Smooth muscle cell (in vitro differentiated cells): ENCODE data around the gene FGGY. TPM values are rescaled to one million over a fixed set of nuclear protein-coding genes. Genes with fewer than 3 reads are reported as not detected.
A peak's percentile ranks its signal among the peaks of the same experiment; 100 is the strongest.

ENCODE experiments used
- DNase-seq: peaks from one replicate; lab custom pipeline; 2025; ENCODE audit not compliant: unreplicated experiment; lab: John Stamatoyannopoulos, UW
- H2AFZ ChIP-seq: fragments of 200-600 bp; sonication (generic); 2 replicates; pipeline ENCODE4 v1.6.0; 2016; ENCODE audit warnings: antibody characterized with exemption, low read depth, mild to moderate bottlenecking
- H3F3A ChIP-seq: fragments of 200-600 bp; sonication (generic); 2 replicates; pipeline ENCODE4 v1.6.0; 2017; ENCODE audit warnings: antibody characterized with exemption, low read depth
- H3K27ac ChIP-seq: fragments of 200-600 bp; sonication (generic); 2 replicates; pipeline ENCODE4 v1.5.1; 2016; ENCODE audit warnings: low read depth, mild to moderate bottlenecking
- H3K27me3 ChIP-seq: fragments of 200-600 bp; sonication (generic); 2 replicates; pipeline ENCODE4 v1.6.1; 2016; ENCODE audit warnings: low read depth, mild to moderate bottlenecking
- H3K36me3 ChIP-seq: fragments of 200-600 bp; sonication (generic); 2 replicates; pipeline ENCODE4 v1.5.1; 2016; ENCODE audit warnings: low read depth
- H3K4me1 ChIP-seq: fragments of 200-600 bp; sonication (generic); 2 replicates; pipeline ENCODE4 v1.5.1; 2016; ENCODE audit warnings: low read depth
- H3K4me2 ChIP-seq: fragments of 200-600 bp; sonication (generic); 2 replicates; pipeline ENCODE4 v1.6.0; 2016; ENCODE audit warnings: mild to moderate bottlenecking
- H3K4me3 ChIP-seq: fragments of 200-600 bp; sonication (generic); 2 replicates; pipeline ENCODE4 v1.5.1; 2016; ENCODE audit warnings: mild to moderate bottlenecking
- H3K79me2 ChIP-seq: fragments of 200-600 bp; sonication (generic); 2 replicates; pipeline ENCODE4 v1.6.0; 2016; ENCODE audit warnings: low read depth, mild to moderate bottlenecking
- H3K9ac ChIP-seq: fragments of 200-600 bp; sonication (generic); 2 replicates; pipeline ENCODE4 v1.6.0; 2016; ENCODE audit warnings: low read depth
- H3K9me3 ChIP-seq: fragments of 200-600 bp; sonication (generic); replicated peaks from 2 replicates; pipeline ENCODE4 v1.5.1; 2016; ENCODE audit warnings: low read depth
- H4K20me1 ChIP-seq: fragments of 200-600 bp; sonication (generic); 2 replicates; pipeline ENCODE4 v1.6.0; 2016; ENCODE audit warnings: low read depth
- WGBS: methylation state at CpG from one replicate; pipeline ENCODE4 v1.1.7; 2016; ENCODE audit warnings: low lambda C conversion rate; 5-methylcytosine and 5-hydroxymethylcytosine counted together
- polyA plus RNA-seq: library from polyadenylated mRNA; unstranded; fragments of >200 nt; fragmentation: Nextera tagmentation; extraction: Ambion mirVana; gene quantifications from 2 replicates; pipeline ENCODE4 v1.2.1, GENCODE V29; 2016
- total RNA-seq: library from RNA; depleted of rRNA; stranded (reverse); fragments of >200 nt; gene quantifications from 2 replicates; pipeline ENCODE4 v1.2.3, GENCODE V29; 2014
- TF ChIP-seq, protein P1 (sequence below): fragments of 200-600 bp; sonication (generic); IDR thresholded peaks from 2 replicates; pipeline ENCODE4 v1.5.1; 2017; ENCODE audit warnings: borderline replicate concordance, mild to moderate bottlenecking, antibody characterized with exemption; ENCODE audit not compliant: insufficient read depth, poor library complexity, severe bottlenecking

FGGY gene
- total and polyA plus RNA-seq, 2 experiments from 2014 or later: 5.1 to 9.2 TPM

DNA sequence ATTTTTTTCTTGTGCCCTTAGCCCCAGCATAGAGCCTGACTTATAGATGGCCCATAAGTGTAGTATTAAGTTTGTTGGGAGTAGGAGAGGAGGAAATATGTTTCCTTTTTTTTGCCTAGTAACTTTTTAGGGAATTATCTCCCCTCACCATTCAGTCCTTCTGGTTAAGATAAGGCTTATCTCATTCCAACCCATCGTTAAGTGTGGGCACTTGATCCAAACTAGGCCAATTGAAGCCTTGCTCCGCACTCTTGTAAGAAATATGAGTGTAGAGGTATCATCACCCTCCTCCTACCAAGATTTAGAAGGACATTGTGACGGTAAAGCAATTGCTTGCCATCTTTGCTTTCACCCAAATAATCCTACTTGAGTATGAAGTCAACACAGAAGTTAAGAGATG, 8.8 kb upstream of the FGGY start:
- no peaks in the 10 kb centered on the region for H3K9me3 ChIP-seq
- H3K27me3 ChIP-seq: no peaks in the 10 kb centered on the region
- H3K4me3 ChIP-seq: no peak overlapping the region
- no peak overlapping the region for H3K4me2 ChIP-seq
- WGBS: 60% methylated on average over 3 of the region's 3 CpGs
- no peaks in the 10 kb centered on the region for H3K4me1 ChIP-seq
- no peaks in the 10 kb centered on the region for H3K79me2 ChIP-seq
- H3K36me3 ChIP-seq: no peaks in the 10 kb centered on the region
- H4K20me1 ChIP-seq: no peaks in the 10 kb centered on the region
- no peak overlapping the region for H3K27ac ChIP-seq
- H3F3A ChIP-seq: peaks cover 8% of the 10 kb centered on the region
- H3K9ac ChIP-seq: no peak overlapping the region
- DNase-seq: no peak
- TF ChIP-seq, protein P1, sequence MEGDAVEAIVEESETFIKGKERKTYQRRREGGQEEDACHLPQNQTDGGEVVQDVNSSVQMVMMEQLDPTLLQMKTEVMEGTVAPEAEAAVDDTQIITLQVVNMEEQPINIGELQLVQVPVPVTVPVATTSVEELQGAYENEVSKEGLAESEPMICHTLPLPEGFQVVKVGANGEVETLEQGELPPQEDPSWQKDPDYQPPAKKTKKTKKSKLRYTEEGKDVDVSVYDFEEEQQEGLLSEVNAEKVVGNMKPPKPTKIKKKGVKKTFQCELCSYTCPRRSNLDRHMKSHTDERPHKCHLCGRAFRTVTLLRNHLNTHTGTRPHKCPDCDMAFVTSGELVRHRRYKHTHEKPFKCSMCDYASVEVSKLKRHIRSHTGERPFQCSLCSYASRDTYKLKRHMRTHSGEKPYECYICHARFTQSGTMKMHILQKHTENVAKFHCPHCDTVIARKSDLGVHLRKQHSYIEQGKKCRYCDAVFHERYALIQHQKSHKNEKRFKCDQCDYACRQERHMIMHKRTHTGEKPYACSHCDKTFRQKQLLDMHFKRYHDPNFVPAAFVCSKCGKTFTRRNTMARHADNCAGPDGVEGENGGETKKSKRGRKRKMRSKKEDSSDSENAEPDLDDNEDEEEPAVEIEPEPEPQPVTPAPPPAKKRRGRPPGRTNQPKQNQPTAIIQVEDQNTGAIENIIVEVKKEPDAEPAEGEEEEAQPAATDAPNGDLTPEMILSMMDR: no peak
- H2AFZ ChIP-seq: no peak overlapping the region

DNA sequence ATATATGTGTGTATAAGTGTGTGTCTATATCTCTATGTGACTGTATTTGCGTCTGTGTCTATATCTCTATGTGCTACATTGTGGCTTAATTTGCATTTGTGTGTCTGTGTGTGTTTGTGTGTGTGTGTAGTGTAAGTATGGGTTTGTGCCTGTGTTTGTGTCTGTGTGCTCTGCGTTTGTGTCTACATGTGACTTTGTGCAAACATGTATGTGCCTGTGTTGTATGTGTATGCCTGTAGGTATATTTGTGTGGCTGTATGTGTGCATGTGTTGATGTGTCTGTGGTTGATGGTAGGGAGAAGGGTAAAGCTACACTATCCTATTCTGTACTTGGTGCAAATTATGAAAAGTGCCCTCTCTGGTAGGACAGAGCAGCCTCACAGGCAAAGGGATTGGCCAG, 7.3 kb upstream of the FGGY start:
- Histone ChIP-seq H3K79me2 (no peaks in the 10 kb centered on the region), H3K9ac (no peak overlapping the region), H3K27ac (no peak overlapping the region), H3K27me3 (no peaks in the 10 kb centered on the region), H4K20me1 (no peaks in the 10 kb centered on the region), H3K4me2 (no peak overlapping the region), H3K4me3 (no peak overlapping the region), H2AFZ (no peak overlapping the region), H3K4me1 (no peaks in the 10 kb centered on the region), H3K9me3 (no peaks in the 10 kb centered on the region), H3F3A (peaks cover 8% of the 10 kb centered on the region), H3K36me3 (no peaks in the 10 kb centered on the region)
- TF ChIP-seq, protein P1: no peak
- WGBS: 96% methylated on average over 2 of the region's 2 CpGs
- DNase-seq: no peak

DNA sequence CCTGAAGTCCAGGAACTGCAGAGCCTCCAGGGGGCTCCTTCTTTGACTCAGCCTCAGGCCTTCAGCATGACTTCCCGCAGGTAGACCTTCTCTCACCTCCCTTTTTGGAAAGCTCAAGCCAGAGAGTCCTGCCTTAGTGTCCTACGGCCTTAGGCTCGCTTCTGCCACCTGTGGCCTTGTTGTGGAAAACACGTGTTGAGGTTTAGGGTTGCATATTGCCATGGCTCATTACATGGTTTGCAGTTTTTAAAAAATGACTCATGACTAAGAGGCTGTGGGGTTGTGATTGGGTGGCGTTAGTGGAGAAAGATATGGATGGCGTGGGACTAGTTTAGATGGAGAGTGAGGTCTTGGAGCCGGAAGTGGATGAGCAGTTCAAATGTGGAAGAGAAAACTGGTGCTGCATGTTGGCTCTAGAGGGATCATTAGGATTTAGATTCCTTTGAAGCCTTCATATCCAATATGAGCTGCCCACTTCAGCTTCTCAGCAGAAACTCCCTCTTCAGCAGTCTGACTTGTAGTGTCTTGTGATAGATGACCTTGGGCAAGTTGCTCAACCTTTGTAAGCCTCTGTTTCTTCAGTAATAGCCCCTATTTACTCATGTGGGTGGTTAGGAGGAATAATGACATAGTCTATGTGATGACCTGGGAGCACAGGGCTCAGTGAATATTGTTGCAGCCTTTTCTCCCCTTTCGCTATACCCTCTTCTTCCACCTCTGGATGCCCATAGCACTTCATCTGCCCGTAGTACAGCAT, 6.5 kb upstream of the FGGY start:
- Histone ChIP-seq H3K9me3 (no peaks in the 10 kb centered on the region), H3K36me3 (no peaks in the 10 kb centered on the region), H3K4me2 (no peak overlapping the region), H3K27ac (no peak overlapping the region), H3K9ac (no peak overlapping the region), H3K79me2 (no peaks in the 10 kb centered on the region), H3K4me1 (no peaks in the 10 kb centered on the region), H2AFZ (peak overlapping the region; percentile 4), H4K20me1 (no peaks in the 10 kb centered on the region), H3F3A (peaks cover 9% of the 10 kb centered on the region), H3K27me3 (no peaks in the 10 kb centered on the region), H3K4me3 (no peak overlapping the region)
- TF ChIP-seq, protein P1: peak; percentile 18
- WGBS: 47% methylated on average over 9 of the region's 9 CpGs
- no peak for DNase-seq

DNA sequence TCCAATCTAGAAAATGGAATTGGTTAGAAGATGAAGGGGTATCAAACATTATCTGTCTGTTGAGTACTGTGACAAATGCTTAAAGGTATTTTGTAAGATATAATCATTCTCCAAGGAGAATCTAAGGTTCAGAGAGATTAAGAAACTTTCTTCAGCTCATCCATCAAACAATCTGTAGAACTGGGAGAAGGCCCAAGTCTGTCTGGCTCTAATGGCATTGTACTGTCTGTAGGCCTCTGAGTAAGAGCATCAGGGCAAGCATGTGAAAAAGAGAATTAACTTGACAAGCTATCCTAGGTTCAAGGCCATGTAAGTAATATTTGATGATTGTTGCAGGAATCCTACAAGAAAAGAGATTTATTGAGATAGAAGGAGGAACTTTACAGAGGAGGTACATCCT, 5.3 kb upstream of the FGGY start:
- H3K36me3 ChIP-seq: no peaks in the 10 kb centered on the region
- H3F3A ChIP-seq: peaks cover 20% of the 10 kb centered on the region
- no peak overlapping the region for H2AFZ ChIP-seq
- no peak for DNase-seq
- no peaks in the 10 kb centered on the region for H3K9me3 ChIP-seq
- H3K4me3 ChIP-seq: no peak overlapping the region
- H4K20me1 ChIP-seq: no peaks in the 10 kb centered on the region
- no peak overlapping the region for H3K27ac ChIP-seq
- no peak overlapping the region for H3K4me2 ChIP-seq
- TF ChIP-seq, protein P1: no peak
- peaks cover 4% of the 10 kb centered on the region for H3K4me1 ChIP-seq
- H3K79me2 ChIP-seq: no peaks in the 10 kb centered on the region
- no peaks in the 10 kb centered on the region for H3K27me3 ChIP-seq
- no peak overlapping the region for H3K9ac ChIP-seq
